Keratinocyte (primary cell): ENCODE measurements around the gene SLC5A2. TPM values are rescaled to one million over a fixed set of nuclear protein-coding genes. Genes with fewer than 3 reads are reported as not detected.

Experiments
- DNase-seq: peaks from one replicate; pipeline ENCODE4 v3.0.0-alpha.2; 2011; ENCODE audit warnings: low read depth, missing footprints, low spot score
- FAIRE-seq: peaks from 2 replicates; lab custom pipeline; 2011; peaks lifted over from hg19 to GRCh38; lab: Jason Lieb, UNC
- H2AFZ ChIP-seq: 2 replicates; pipeline ENCODE4 v1.6.0; 2012; ENCODE audit warnings: low read length, control low read depth, inconsistent platforms; ENCODE audit not compliant: control insufficient read depth
- H3K27ac ChIP-seq: 2 replicates; pipeline ENCODE4 v1.5.1; 2011; ENCODE audit warnings: low read length; ENCODE audit not compliant: control insufficient read depth, insufficient read depth
- H3K27me3 ChIP-seq: 3 replicates; pipeline ENCODE4 v1.6.0; 2011; ENCODE audit warnings: low read length; ENCODE audit not compliant: control insufficient read depth, insufficient read depth; ENCODE audit errors: extremely low read depth
- H3K36me3 ChIP-seq, 2 experiments: 2 replicates in 1 of 2; 3 replicates in 1 of 2; pipeline ENCODE4 v1.5.1; 2011; ENCODE audit warnings: low read length in 2 of 2, mild to moderate bottlenecking in 1 of 2; ENCODE audit not compliant: control insufficient read depth in 2 of 2, insufficient read depth in 2 of 2; ENCODE audit errors: extremely low read depth in 1 of 2
- H3K4me1 ChIP-seq: 3 replicates; pipeline ENCODE4 v1.5.1; 2011; ENCODE audit warnings: low read length; ENCODE audit not compliant: control insufficient read depth, insufficient read depth; ENCODE audit errors: extremely low read depth
- H3K4me2 ChIP-seq: 3 replicates; pipeline ENCODE4 v1.6.0; 2011; ENCODE audit warnings: low read depth, low read length; ENCODE audit not compliant: control insufficient read depth, insufficient read depth; ENCODE audit errors: extremely low read depth
- H3K4me3 ChIP-seq, 3 experiments: fragments of 200-600 bp in 1 of 3; sonication (generic) in 1 of 3; 2 replicates in 2 of 3; 3 replicates in 1 of 3; pipeline ENCODE4 v1.5.1; 2011 to 2016; ENCODE audit warnings: low read length in 3 of 3, mild to moderate bottlenecking in 3 of 3, control low read depth in 2 of 3, inconsistent platforms in 1 of 3, low read depth in 1 of 3, mixed read lengths in 1 of 3, mixed run types in 1 of 3, moderate library complexity in 1 of 3; ENCODE audit not compliant: control insufficient read depth in 2 of 3, insufficient read depth in 2 of 3; ENCODE audit errors: extremely low read depth in 1 of 3
- H3K79me2 ChIP-seq: 2 replicates; pipeline ENCODE4 v1.6.0; 2012; ENCODE audit warnings: low read length; ENCODE audit not compliant: control insufficient read depth, insufficient read depth
- H3K9ac ChIP-seq: 3 replicates; pipeline ENCODE4 v1.6.0; 2011; ENCODE audit warnings: low read length; ENCODE audit not compliant: control insufficient read depth, insufficient read depth; ENCODE audit errors: extremely low read depth
- H3K9me1 ChIP-seq: 3 replicates; pipeline ENCODE4 v1.6.0; 2011; ENCODE audit warnings: low read length; ENCODE audit not compliant: control insufficient read depth, insufficient read depth; ENCODE audit errors: extremely low read depth
- H3K9me3 ChIP-seq: 2 replicates; pipeline ENCODE4 v1.5.1; 2012; ENCODE audit warnings: low read depth, low read length; ENCODE audit not compliant: control insufficient read depth
- H4K20me1 ChIP-seq: 3 replicates; pipeline ENCODE4 v1.6.0; 2011; ENCODE audit warnings: low read length; ENCODE audit not compliant: control insufficient read depth, insufficient read depth; ENCODE audit errors: extremely low read depth
- EZH2 ChIP-seq: IDR thresholded peaks from one replicate; pipeline ENCODE4 v1.6.1; 2012; ENCODE audit warnings: inconsistent platforms, mild to moderate bottlenecking, low read length, moderate library complexity
- dilution Hi-C: fragments of 300-500 bp; cut with MboI; formaldehyde crosslinking; loops from one replicate; pipeline ENCODE4 v1.7.0; 2020; ENCODE audit warnings: low sequenced_read_pairs; ENCODE audit not compliant: extremely low pct_ligation_motif_present
- polyA plus RNA-seq, 5 experiments: library from polyadenylated mRNA; depleted of rRNA in 3 of 5; stranded (reverse) in 3 of 5; stranded (forward) in 1 of 5; unstranded in 1 of 5; fragments of >200 nt; gene quantifications; 1 replicate in 1 of 5; 2 replicates in 3 of 5; 3 replicates in 1 of 5; pipeline versions ENCODE4 v1.2.1 to v1.2.3, GENCODE V29; 2011 to 2012; ENCODE audit warnings: missing spikeins in 2 of 5, low read depth in 1 of 5, low replicate concordance in 1 of 5
- TF ChIP-seq, protein P1 (sequence below), 3 experiments: IDR thresholded peaks in 1 of 3; conservative IDR thresholded peaks in 1 of 3; optimal IDR thresholded peaks in 1 of 3; 2 replicates in 2 of 3; 3 replicates in 1 of 3; pipeline versions ENCODE3 to v1.5.1; 2011; ENCODE audit warnings: low read length in 3 of 3, mild to moderate bottlenecking in 3 of 3, moderate library complexity in 2 of 3, control low read depth in 1 of 3, inconsistent platforms in 1 of 3; ENCODE audit not compliant: insufficient read depth in 2 of 3; ENCODE audit errors: extremely low read depth in 1 of 3

The SLC5A2 gene
- polyA plus RNA-seq, 1 donor (not counting 4 experiments of a cell fraction or from before 2014, with no cell fraction given) = not detected

GRCh38 chr16:31496670-31497069, 13.7 kb downstream of the SLC5A2 start:
- no peaks in the 10 kb centered on the region for H4K20me1 ChIP-seq
- H3K9me1 ChIP-seq = no peaks in the 10 kb centered on the region
- no peak overlapping the region for H2AFZ ChIP-seq
- no peaks in the 10 kb centered on the region for H3K27me3 ChIP-seq
- no peak for TF ChIP-seq EZH2
- TF ChIP-seq, protein P1, sequence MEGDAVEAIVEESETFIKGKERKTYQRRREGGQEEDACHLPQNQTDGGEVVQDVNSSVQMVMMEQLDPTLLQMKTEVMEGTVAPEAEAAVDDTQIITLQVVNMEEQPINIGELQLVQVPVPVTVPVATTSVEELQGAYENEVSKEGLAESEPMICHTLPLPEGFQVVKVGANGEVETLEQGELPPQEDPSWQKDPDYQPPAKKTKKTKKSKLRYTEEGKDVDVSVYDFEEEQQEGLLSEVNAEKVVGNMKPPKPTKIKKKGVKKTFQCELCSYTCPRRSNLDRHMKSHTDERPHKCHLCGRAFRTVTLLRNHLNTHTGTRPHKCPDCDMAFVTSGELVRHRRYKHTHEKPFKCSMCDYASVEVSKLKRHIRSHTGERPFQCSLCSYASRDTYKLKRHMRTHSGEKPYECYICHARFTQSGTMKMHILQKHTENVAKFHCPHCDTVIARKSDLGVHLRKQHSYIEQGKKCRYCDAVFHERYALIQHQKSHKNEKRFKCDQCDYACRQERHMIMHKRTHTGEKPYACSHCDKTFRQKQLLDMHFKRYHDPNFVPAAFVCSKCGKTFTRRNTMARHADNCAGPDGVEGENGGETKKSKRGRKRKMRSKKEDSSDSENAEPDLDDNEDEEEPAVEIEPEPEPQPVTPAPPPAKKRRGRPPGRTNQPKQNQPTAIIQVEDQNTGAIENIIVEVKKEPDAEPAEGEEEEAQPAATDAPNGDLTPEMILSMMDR (optimal IDR thresholded peaks at IDR 0.05 in 1 of 3, IDR thresholded peaks at IDR 0.05 in 1 of 3, conservative IDR thresholded peaks at IDR 0.05 in 1 of 3; ENCODE audit: extremely low read depth in 1 of 3, insufficient read depth in 2 of 3, low read length in 3 of 3) = no peak
- H3K79me2 ChIP-seq = no peaks in the 10 kb centered on the region
- H3K4me3 ChIP-seq = no peak overlapping the region
- no peaks in the 10 kb centered on the region for H3K4me1 ChIP-seq
- peaks cover 16 to 24% of the 10 kb centered on the region in 2 experiments for H3K36me3 ChIP-seq
- no peak overlapping the region for H3K27ac ChIP-seq
- no peak for DNase-seq
- H3K4me2 ChIP-seq = no peak overlapping the region
- H3K9ac ChIP-seq = no peak overlapping the region
- dilution Hi-C loops = no loop called here
- H3K9me3 ChIP-seq = no peaks in the 10 kb centered on the region
- FAIRE-seq = no peak

DNA sequence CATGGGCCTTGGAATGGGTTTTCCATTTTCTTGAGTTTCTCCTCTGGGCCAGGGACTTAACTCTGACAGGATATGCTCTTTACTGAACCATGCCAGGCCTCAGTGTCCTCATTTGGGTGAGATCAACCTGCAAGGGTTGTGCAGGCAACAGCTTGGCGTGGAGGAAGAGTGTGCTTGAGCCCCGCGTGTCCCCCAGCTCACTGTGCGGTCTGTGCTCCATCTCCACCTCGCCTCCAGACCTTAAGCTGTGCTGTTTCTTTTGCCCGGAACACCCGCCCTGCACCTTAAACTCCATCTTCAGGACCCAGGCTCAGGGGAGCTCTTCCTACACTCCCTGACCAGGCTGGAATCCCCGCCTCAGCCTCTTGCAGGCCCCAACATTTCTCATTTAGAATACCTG, 15.6 kb downstream of the SLC5A2 start:
- Histone ChIP-seq H3K4me1 (no peaks in the 10 kb centered on the region), H3K79me2 (no peaks in the 10 kb centered on the region), H3K27ac (no peak overlapping the region), H4K20me1 (no peaks in the 10 kb centered on the region), H3K9me3 (no peaks in the 10 kb centered on the region), H3K9ac (no peak overlapping the region), H3K36me3 (peaks cover 16 to 24% of the 10 kb centered on the region in 2 experiments), H3K9me1 (no peaks in the 10 kb centered on the region), H3K4me3 (no peak overlapping the region), H3K27me3 (no peaks in the 10 kb centered on the region), H2AFZ (no peak overlapping the region), H3K4me2 (no peak overlapping the region)
- DNase-seq (no peak), FAIRE-seq (no peak)
- TF ChIP-seq, protein P1 (optimal IDR thresholded peaks at IDR 0.05 in 1 of 3, IDR thresholded peaks at IDR 0.05 in 1 of 3, conservative IDR thresholded peaks at IDR 0.05 in 1 of 3; ENCODE audit: extremely low read depth in 1 of 3, insufficient read depth in 2 of 3, low read length in 3 of 3) = no peak
- TF ChIP-seq EZH2 = no peak
- dilution Hi-C loops = no loop called here
